Type B pancreatic cell (in vitro differentiated cells): ENCODE measurements around the gene PHOSPHO1. TPM values are rescaled to one million over a fixed set of nuclear protein-coding genes. Genes with fewer than 3 reads are reported as not detected.
"Not testable (repeated sequence)": the region's sequence is repeated elsewhere in the genome, so short reads cannot be mapped to it uniquely, and the experiment has no call there.

Experiments used
- DNase-seq: peaks from one replicate; pipeline ENCODE4 v3.0.0; 2021; ENCODE audit warnings: mixed read lengths; ENCODE audit not compliant: unreplicated experiment; ENCODE audit errors: extremely low spot score
- H3K27ac Mint-ChIP-seq: 2 replicates; pipeline ENCODE4 v1.8.0; 2021; ENCODE audit warnings: mild to moderate bottlenecking, mixed read lengths
- H3K27me3 Mint-ChIP-seq: 2 replicates; pipeline ENCODE4 v1.8.0; 2021; ENCODE audit warnings: mixed read lengths
- H3K36me3 Mint-ChIP-seq: 2 replicates; pipeline ENCODE4 v1.8.0; 2021; ENCODE audit warnings: mixed read lengths
- H3K4me1 Mint-ChIP-seq: one replicate; pipeline ENCODE4 v1.8.0; 2021; ENCODE audit warnings: mixed read lengths; ENCODE audit not compliant: unreplicated experiment
- H3K4me3 Mint-ChIP-seq: 2 replicates; pipeline ENCODE4 v1.8.0; 2021; ENCODE audit warnings: mild to moderate bottlenecking, mixed read lengths
- H3K9me3 Mint-ChIP-seq: 2 replicates; pipeline ENCODE4 v1.8.0; 2021; ENCODE audit warnings: mixed read lengths
- long read RNA-seq: library from polyadenylated mRNA; unstranded; transcript quantifications from one replicate; pipeline ENCODE4 v2.0.0, GENCODE V29; 2020
- total RNA-seq: library from RNA; stranded (reverse); gene quantifications from 2 replicates; pipeline ENCODE4 v1.2.1, GENCODE V29; 2021; ENCODE audit warnings: low replicate concordance
- TF ChIP-seq, protein P1 (sequence below): fragments of 200-600 bp; sonication (generic); conservative IDR thresholded peaks from 2 replicates; pipeline ENCODE4 v1.5.0; 2021; ENCODE audit warnings: antibody characterized with exemption, mild to moderate bottlenecking

Gene PHOSPHO1, protein sequence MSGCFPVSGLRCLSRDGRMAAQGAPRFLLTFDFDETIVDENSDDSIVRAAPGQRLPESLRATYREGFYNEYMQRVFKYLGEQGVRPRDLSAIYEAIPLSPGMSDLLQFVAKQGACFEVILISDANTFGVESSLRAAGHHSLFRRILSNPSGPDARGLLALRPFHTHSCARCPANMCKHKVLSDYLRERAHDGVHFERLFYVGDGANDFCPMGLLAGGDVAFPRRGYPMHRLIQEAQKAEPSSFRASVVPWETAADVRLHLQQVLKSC
- 0.81 TPM in 1 of 2 replicates, not detected in the other for total RNA-seq
- long read RNA-seq = 0 reads

DNA sequence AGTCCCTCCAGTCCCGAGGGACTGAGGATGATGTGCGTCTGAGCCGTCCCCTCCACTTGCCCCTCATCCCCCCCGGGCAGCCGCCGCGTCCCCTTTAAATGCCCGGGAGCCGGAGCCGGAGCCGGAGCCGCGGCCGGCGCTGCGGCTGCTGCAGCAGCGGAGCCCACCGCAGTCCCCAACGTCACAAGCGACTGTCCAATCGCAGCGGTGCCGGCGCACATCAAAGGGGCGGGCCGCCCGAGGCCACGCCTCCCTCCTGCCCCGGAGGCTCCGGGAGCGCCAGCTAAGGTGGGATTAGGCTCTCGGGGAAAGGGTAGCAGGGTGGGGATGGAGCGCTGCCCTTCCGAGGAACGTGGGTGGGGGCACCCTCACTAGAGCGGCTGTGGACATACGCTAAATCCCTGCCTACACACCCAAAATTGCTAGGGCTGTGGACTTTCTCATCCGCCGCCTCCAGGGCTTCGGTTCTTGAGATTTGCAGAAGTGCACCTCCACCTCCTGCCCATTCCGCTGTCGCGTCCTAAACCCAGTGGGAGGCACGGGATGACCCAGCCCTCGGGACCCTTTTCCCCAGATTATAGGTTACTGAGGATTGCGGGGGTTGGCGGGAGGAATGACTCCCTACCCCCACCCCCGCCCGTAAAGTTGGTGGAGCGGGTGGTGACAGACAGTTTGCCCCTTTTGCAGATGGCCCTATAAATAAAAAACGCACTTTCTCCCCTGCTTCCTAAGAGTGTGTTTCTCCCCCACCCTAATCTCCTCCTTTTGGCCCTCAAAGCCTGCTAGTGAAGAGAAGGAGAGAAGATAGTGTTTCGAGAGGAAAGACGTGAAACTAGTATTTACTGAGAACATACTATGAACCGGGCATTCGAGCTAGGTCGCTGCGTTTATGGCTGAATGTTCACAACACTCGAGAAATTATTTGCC, at the start of gene PHOSPHO1:
PHOSPHO1 (minus strand) TSS at position 152 of the 927 bp plus-strand sequence. CDS start 4,096 bp downstream, outside the sequence.
- Mint-ChIP-seq H3K27ac (no peak within 1 kb of the TSS), H3K36me3 (no peaks in the 10 kb centered on the region), H3K4me1 (peaks cover 8% of the 10 kb centered on the region), H3K4me3 (peak within 1 kb of the TSS; percentile 89), H3K9me3 (no peaks in the 10 kb centered on the region), H3K27me3 (peaks cover 65% of the 10 kb centered on the region)
- TF ChIP-seq, protein P1, sequence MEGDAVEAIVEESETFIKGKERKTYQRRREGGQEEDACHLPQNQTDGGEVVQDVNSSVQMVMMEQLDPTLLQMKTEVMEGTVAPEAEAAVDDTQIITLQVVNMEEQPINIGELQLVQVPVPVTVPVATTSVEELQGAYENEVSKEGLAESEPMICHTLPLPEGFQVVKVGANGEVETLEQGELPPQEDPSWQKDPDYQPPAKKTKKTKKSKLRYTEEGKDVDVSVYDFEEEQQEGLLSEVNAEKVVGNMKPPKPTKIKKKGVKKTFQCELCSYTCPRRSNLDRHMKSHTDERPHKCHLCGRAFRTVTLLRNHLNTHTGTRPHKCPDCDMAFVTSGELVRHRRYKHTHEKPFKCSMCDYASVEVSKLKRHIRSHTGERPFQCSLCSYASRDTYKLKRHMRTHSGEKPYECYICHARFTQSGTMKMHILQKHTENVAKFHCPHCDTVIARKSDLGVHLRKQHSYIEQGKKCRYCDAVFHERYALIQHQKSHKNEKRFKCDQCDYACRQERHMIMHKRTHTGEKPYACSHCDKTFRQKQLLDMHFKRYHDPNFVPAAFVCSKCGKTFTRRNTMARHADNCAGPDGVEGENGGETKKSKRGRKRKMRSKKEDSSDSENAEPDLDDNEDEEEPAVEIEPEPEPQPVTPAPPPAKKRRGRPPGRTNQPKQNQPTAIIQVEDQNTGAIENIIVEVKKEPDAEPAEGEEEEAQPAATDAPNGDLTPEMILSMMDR = no peak
- DNase-seq = peak; percentile 88

DNA sequence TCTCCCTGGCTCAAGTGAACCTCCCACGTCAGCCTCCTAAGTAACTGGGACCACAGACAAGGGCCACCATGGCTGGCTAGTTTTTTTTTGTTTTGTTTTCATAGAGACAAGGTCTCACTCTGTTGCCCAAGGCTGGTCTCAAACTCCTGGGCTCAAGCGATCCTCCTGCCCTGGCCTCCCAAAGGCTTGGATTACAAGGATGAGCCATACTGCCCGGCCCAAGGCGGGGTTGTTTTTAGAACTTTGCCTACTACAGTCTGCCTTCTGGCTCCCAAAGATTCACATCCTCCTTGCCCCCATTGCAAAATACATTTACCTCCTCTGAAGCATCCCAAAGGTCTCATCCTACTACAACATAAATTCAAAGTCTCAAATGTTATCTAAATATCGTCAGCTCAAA, 49.5 kb upstream of the PHOSPHO1 start:
- DNase-seq = no peak
- TF ChIP-seq, protein P1 = no peak
- H3K27ac Mint-ChIP-seq = no peak overlapping the region

DNA sequence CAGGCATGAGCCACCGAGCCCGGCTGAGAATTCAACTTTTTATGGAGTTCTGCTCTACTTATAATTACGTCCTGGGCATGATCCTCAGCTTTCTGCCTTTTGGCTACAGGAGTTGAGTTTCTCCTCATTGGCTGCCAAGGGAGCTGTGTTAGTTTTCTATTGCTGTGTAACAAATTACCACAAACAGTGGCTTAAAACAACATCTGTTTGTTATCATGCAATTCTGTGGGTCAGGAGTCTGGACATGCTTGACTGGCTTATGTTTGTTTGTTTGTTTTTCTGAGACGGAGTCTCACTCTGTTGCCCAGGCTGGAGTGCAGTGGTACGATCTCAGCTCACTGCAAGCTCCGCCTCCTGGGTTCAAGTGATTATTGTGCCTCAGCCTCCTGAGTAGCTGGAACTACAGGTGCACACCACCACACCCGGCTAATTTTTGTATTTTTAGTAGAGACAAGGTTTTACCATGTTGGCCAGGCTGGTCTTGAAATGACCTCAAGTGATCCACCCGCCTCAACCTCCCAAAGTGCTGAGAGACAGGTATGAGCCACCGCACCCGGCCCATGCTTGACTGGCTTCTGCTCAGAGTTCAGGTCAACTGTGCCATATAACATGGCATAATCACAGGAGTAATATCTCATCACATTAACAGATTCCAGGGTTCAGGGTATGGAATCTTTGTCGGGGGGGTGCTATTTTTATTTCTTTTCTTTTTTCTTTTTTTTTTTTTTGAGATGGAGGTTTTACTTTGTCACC, 48.9 kb upstream of the PHOSPHO1 start:
- H3K9me3 Mint-ChIP-seq, H3K27me3 Mint-ChIP-seq, H3K27ac Mint-ChIP-seq, H3K4me1 Mint-ChIP-seq, H3K4me3 Mint-ChIP-seq, DNase-seq, H3K36me3 Mint-ChIP-seq: not testable (repeated sequence)

More for the DNA sequence above, 49.5 kb upstream of the PHOSPHO1 start:
- Mint-ChIP-seq H3K27me3 (no peaks in the 10 kb centered on the region), H3K9me3 (no peaks in the 10 kb centered on the region), H3K4me1 (no peaks in the 10 kb centered on the region), H3K36me3 (no peaks in the 10 kb centered on the region), H3K4me3 (no peak overlapping the region)

DNA sequence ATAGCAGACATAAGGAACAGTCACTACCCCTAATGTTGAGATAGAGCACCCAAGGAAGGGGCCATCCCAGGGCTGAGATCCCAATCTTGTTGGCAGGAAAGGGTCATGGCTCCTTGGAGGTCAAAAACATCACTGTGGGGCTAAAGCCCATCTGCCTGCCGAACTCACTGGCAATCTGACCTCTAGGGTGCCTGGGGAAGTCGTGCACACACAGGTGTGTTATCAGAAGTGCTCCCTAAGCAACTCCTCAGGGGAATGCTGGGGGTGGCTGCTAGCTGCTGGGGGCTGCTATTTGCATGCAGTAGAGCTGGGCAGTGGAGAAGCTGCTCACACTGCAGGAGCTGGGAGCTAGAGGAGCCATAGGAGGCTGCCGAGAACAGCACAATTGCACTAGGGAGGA, 47.5 kb upstream of the PHOSPHO1 start:
- TF ChIP-seq, protein P1 = no peak
- DNase-seq = no peak
- Mint-ChIP-seq H3K9me3 (no peaks in the 10 kb centered on the region), H3K27ac (no peak overlapping the region), H3K36me3 (no peaks in the 10 kb centered on the region), H3K27me3 (no peaks in the 10 kb centered on the region), H3K4me1 (no peaks in the 10 kb centered on the region), H3K4me3 (no peak overlapping the region)

DNA sequence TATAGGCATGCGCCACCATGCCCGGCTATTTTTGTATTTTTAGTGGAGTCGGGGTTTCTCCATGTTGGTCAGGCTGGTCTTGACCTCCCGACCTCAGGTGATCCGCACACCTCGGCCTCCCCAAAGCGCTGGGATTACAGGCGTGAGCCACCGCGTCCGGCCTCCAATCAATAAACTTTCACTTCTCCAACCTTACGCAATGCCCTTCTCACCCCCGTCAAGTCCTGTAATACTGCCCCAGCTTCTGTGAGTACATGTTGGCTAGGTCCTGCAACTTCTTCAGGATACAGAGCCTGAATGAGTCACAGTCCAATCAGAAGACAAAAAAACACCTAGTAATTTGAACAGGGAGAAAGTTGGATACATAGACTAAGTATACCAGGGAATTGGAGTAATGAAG, 47.1 kb upstream of the PHOSPHO1 start:
- Mint-ChIP-seq H3K27ac (no peak overlapping the region), H3K4me3 (no peak overlapping the region), H3K27me3 (no peaks in the 10 kb centered on the region), H3K9me3 (no peaks in the 10 kb centered on the region), H3K36me3 (no peaks in the 10 kb centered on the region), H3K4me1 (no peaks in the 10 kb centered on the region)
- TF ChIP-seq, protein P1 = no peak
- DNase-seq = no peak

DNA sequence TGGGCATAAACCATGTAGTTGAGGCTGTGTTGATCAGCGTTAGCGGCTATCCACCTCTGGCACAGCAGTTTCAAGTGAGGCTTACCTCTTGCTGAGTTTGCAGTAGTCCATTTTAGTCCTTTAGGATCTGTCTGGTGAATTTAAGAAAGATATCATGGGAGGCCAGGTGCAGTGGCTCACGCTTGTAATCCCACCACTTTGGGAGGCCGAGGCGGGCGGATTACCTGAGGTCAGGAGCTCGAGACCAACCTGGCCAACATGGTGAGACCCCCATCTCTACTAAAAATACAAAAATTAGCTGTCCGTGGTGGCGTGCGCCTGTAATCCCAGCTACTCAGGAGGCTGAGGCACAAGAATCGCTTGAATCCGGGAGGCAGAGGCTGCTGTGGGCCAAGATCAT, 45.4 kb upstream of the PHOSPHO1 start:
- not testable (repeated sequence) for H3K4me1 Mint-ChIP-seq, H3K27me3 Mint-ChIP-seq, H3K27ac Mint-ChIP-seq, H3K36me3 Mint-ChIP-seq, DNase-seq, H3K4me3 Mint-ChIP-seq, H3K9me3 Mint-ChIP-seq
